Measurements from ENCODE around the gene CLN6. TPM values are rescaled to one million over a fixed set of nuclear protein-coding genes. Genes with fewer than 3 reads are reported as not detected.
"Not testable (repeated sequence)": the region's sequence is repeated elsewhere in the genome, so short reads cannot be mapped to it uniquely, and the experiment has no call there.

The CLN6 gene
- total RNA-seq, 1 donor from 2014 or later: 9.8 TPM

DNA sequence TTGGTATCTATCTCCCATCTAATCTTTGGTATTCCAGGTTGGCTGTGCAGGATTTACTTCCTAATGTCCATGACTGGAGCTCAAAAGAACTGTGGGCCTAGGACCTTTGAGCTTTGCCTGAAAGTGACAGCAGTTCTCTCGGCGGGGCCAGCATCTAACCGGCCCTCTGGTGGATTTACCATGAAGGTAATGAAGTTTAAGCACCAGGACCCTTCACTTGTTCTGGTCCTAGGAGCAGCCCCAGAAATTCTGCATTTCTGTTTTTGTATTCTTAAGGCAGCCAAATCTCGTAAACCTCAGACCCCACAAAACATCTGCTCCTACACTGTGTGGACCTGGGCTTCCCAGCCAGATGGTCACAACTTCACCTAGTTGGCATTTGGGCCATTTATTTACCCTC lies 37.4 kb downstream of the CLN6 start:
- no peak for DNase-seq (ENCODE audit: low read depth in 2 of 2)

DNA sequence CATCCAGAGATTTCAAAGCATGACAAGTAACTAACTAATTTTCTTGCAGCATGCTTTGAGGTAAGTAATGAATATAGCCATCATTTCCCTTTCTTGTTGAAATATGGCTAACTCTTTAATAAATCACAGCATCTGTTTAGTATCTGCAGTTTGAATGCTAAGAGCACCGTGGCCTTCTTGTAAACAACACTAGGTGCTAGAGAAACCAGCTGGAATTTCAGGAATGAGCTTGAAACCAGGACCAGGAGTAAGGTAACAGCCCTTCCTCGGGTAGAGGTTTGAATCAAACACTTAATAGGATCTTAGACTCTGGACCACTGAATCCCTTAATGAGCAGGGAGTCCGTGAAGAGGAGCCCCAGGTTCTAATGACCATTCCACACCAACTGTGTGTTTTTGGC lies 38.0 kb downstream of the CLN6 start:
- DNase-seq (ENCODE audit: low read depth in 2 of 2): no peak

DNA sequence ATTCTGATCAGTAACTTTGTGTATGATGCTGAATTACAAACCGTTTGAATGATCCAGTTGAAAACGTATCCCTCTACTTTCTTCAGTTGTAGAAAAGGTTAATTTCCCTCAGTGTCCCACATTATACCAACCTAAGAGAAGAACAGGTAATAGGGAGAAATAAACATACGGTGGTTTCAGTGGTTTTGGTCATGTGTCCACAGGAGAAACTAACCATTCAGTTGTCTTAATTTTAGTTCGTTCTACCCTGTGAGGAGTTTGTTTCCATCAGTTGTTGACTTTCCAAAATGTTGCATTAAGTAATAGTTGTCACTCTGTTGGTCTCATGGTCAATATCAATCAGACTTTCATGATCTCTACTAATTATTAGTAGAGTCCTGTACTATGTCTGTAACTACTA lies 39.5 kb downstream of the CLN6 start:
- no peak for DNase-seq (ENCODE audit: low read depth in 2 of 2)

DNA sequence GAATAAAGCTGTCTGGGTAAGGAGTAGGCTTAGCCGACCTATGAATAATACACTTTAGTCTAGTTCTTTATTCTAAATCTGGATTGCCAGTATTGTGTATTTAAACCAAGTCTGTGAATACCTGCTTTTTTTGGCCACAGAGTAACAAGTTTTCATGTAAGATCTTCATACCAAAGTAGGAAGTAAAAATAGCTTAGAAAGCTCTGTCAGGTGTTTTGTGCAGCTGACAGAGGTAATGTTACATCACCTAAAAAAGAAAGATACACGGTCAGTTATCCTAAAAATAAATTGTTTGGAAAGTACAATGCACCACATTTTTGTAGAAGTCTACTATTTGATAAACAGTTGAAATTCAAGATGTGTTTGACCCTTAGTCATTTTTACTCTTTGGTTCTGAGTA lies 40.9 kb downstream of the CLN6 start:
- no peak for DNase-seq (ENCODE audit: low read depth in 2 of 2)

DNA sequence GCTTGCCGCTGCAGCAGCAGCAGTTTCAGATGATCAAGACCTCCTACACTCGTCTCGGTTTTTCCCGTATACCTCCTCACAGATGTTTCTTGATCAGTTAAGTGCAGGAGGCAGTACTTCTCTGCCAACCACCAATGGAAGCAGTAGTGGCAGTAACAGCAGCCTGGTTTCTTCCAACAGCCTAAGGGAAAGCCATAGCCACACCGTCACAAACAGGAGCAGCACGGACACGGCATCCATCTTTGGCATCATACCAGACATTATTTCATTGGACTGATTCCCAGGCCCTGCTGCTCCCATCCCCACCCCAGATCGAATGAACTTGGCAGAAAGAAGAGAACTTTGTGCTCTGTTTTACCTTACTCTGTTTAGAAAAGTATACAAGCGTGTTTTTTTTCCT lies 42.0 kb downstream of the CLN6 start:
- DNase-seq (ENCODE audit: low read depth in 2 of 2): peak; percentile 61

DNA sequence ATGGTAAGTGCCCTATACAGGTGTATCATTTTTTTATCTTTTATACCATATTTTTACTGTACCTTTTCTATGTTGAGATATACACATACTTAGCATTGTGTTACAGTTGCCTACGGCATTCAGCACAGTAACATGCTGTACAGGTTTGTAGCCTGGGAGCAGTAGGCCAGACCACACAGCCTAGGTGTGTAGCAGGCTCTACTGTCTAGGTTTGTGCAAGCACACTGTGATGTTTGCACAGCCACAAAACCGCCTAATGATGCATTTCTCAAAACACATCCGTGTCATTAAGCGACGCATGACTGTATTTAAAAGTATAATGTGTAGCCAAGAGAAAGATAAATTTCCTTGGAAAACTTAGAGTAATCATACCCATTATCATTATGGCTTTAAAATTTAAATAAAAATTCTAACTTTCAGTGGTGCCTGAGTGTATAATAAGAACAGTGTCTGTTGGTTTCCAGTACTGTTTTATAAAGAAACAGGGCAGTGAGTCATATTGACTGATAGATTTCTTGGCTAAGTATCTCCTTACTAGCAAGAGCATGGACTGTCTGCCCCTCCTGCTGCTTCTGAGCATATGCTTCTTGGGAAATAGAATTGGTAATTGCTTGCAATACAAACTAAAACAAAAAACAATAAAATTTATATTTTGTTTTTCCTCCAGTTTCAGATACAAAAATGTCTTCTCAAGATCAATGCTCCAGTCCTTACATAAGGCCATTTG lies 42.7 kb downstream of the CLN6 start:
- no peak for DNase-seq (ENCODE audit: low read depth in 2 of 2)

DNA sequence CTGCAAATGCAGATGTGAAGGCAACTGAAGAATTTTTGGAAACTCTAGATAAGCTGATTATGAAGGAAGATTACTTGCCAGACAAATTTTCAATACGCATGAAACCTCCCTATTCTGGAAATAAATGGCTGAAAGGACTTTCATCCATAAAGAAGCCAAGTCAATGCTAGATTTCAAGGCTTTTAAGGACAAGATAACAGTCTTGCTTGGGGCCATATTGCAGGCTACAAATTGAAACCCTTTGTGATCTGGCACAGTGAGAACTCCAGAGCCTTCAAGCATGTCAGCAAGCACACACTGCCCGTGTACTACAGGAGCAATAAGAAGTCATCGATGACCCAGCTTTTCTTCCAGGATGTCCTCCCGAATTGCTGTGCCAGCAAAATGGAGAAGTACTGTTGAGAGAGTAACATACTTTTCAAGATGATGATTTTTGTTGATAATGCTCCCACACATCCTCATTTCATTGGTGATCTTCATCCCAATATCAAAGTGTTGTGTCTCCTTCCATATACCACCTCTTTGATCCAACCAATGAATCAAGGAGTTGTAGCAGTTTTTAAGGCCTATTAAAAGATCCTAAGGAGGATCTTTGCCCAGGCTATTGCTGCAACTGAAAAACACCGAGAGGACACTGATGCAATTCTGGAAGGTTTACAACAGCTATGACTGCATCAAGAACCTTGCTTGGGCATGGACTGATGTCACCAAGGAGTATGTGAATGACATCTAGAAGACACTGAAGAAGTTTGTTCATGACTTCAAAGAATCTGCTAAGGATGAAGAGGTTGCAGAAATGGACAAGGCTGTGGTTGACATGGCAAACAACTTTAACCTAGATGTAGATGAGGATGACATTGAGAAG lies 44.7 kb downstream of the CLN6 start:
- DNase-seq (ENCODE audit: low read depth in 2 of 2): no peak

DNA sequence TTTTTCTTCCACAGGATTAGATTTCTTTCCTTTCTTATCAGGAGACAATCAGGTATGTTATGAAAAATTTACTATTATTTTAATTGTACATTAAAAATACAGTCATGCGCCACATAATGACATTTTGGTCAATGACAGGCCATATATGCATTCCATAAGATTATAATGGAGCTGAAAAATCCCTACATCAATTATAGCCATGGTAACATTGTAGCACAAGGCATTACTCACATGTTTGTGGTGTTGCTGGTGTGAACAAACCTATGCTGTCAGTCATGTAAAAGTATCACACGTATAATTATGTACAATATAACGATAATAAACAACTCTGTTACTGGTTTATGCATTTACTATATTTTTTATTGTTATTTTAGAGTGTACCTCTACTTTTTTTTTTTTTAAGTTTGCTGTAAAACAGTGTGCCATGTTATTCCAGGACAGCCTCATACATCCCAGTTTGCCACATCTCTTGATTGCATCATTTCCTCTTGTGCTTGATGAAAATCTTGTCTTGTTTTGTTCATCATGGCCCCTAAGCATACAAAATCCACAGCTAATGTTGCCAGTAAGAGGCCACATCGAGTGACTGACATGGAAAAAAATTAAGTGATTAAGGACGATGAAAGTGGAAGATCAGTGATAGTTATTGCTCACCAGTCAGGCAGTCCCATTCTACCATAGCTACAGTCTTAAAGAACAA lies 45.8 kb downstream of the CLN6 start:
- no peak for DNase-seq (ENCODE audit: low read depth in 2 of 2)

DNA sequence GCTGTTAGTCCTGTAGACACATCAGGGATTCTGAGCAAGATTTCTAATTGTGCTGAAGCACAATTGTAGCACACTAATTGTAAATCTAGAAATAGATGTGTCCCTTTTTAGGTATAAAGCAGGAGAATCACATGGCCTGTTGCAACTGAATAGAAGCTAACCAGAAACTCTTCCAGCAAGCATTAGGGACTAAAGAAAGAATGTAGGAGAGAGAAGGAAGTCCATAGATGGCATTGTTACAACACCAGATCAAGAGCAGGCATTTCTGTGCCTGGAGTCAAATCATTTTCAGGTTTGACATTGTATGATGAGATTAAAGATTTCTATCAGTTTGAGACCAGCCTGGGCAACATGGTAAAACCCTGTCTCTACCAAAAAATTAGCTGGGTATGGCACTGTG lies 51.8 kb downstream of the CLN6 start:
- DNase-seq (ENCODE audit: low read depth in 2 of 2): no peak

DNA sequence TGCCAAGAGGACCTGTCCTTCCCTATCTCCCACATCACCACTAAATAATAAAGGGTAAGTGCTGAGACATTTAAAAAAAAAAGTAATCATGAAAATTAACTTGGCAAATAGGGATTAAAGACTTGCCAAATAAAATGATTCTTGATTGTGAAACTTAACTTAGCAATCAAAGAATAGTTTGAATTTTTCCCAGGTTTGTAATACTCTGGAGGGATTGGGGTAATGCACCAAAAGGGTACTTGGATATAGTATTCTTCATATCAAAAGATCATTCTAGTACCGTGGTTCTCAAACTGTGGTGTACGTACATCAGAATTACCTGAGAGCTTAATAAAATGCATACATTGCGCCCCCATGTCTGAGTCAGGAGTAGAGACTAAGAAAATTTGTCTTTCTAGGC lies 52.9 kb downstream of the CLN6 start:
- no peak for DNase-seq (ENCODE audit: low read depth in 2 of 2)

DNA sequence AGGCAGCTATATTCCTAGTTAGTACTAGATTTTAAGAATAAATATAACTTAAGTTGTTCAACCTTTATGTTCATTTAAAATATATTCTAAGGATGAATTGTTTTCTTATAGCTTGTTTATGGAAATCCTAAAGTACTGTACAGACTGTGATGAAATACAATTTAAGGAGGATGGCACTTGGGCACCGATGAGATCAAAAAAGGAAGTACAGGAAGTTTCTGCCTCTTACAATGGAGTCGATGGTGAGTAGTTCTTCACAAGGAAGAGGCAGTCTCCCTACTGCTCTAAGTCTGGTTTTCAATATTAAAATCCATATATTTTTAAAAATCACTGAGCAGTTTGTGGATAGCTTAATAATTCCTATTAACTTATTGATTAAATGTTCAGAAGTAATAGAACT lies 54.0 kb downstream of the CLN6 start:
- DNase-seq (ENCODE audit: low read depth in 2 of 2): peak in 1 of 2 donors; percentile 9

DNA sequence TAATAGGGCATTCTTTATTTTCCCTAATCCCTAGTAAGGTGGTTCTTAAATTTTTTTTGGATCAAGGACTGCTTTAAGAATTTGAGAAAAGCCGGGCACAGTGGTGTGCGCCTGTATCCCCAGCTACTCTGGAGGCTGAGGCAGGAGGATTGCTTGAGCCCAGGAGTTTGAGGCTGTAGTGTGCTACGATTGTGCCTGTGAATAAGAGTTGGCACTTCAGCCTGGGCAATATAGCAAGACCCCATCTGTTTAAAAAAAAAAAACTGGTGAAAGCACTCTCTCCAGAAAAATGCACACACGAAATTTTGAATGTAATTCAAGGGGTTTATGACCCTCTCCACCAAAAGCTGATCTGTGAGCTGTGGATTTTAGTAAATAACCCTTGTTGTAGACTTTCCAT lies 56.4 kb downstream of the CLN6 start:
- DNase-seq (ENCODE audit: low read depth in 2 of 2): no peak

DNA sequence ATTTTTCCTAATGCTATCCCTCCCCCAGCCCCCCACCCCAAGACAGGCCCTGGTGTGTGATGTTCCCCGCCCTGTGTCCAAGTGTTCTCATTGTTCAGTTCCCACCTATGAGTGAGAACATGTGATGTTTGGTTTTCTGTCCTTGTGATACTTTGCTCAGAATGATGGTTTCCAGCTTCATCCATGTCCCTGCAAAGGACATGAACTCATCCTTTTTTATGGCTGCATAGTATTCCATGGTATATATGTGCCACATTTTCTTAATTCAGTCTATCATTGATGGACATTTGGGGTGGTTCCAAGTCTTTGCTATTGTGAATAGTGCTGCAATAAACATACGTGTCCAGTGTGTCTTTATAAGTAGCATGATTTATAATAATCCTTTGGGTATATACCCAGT lies 57.5 kb downstream of the CLN6 start:
- DNase-seq (ENCODE audit: low read depth in 2 of 2): not testable (repeated sequence)

DNA sequence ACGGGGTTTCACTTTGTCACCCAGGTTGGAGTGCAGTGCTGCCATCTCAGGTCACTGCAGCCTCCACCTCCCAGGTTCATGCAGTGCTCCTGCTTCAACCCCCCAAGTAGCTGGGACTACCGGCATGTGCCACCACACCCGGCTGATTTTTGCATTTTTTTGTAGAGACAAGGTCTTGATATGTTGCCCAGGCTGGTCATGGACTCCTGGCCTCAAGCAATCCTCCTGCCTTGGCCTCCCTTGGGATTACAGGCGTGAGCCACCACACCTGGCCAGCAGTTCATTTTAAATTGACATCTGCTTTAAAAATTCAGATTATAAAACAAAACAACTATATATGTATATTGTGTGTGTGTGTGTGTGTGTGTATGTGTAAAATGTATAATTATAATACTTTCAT lies 62.7 kb downstream of the CLN6 start:
- DNase-seq (ENCODE audit: low read depth in 2 of 2): no peak

DNA sequence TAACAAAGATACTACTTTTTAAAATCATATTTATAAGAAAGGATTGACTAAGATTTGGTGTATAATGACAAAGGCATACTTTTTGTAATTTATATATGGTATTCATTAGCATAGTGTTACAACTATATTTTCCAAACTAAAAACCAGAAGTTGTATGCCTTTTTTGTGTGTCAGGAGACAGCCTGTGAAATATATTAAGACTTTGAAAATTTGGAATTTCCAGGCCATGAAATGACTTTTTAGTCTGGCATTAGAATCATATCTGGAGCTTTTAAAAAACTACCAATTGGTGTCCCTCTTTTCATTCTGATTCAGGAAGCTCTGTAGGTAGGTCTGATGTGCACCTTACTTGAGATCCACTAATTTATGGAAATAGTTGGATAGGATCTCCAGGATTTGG lies 66.3 kb downstream of the CLN6 start:
- no peak for DNase-seq (ENCODE audit: low read depth in 2 of 2)

DNA sequence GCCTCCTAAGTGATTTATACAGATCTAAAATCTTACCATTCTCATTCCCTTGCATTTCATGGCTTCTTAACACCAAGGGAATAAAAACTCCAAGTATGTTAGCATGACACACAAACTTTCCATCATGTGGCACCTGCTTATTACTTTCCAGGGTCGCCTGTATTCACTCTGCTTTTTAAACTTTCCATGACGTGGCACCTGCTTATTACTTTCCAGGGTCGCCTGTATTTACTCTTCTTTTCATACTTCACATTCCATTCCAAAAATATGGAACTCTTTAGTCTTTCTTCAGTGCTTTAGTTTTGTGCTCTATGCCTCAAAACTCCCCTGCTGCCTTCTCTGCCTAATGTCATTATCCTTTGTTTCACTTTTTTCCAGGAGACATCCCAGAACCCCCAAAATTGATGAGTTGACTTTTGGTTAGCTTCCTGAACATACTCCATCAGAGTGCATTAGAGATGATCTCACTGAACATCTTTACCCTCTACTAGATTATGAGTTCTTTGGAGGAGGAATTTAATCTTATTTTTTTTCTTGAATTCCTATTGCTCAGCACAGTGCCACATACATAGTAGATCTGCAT lies 71.4 kb downstream of the CLN6 start:
- DNase-seq (ENCODE audit: low read depth in 2 of 2): peak; percentile 10 to 40

DNA sequence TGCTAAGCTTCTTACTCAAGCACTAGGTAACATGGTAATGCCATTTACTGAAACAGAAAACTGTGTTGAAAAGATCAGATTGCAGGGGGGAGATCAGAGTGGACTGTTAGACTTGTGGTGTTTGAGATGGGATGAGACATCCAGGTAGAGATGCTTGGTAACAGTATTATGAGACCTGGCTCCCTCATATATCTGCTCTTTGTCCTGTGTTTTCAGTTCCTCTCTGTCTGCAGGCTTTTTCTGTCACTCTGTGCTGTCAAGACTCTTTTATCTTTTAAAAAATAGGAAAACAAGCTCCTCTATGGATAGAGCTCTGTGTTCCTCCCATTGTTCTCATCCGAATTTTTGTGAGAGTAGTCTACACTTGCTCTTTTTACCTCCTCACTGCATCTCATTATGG lies 72.5 kb downstream of the CLN6 start:
- DNase-seq (ENCODE audit: low read depth in 2 of 2): no peak

Other genes starting within 250 kb of the CLN6 start
- gene PIAS1, start 175.4 kb downstream of the CLN6 start, total RNA-seq: 8.1 and 13.8 TPM in 2 replicates
- 1.3 and 1.4 TPM in 2 replicates for gene CALML4, start 24.4 kb downstream of the CLN6 start, total RNA-seq
- gene FEM1B, start 48.0 kb upstream of the CLN6 start, total RNA-seq: 35.2 and 39.6 TPM in 2 replicates
- gene ITGA11, start 202.4 kb upstream of the CLN6 start, total RNA-seq: 6.0 and 51.3 TPM in 2 replicates

Data from dermis microvascular lymphatic vessel endothelial cell (primary cell).